ENCODE results near the gene ST7.

DNA sequence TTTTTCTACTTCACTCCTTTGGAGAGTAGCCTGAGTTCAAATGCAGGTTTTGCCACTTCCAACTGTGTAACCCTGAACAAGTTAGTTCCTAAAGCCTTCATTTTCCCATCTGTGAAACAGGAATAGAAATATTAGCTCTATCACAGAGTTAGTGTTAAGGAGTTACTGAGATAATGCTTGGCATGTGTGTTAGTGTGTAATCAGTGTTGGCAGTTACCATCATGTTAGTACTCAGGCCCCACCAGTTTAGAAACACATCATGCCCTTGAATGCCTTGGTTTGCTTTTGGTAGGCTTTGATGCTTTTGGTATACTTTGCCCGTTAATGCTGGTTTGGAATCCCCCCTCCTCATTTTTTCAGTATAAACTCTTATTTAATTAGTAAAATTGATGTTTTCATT is 249.9 kb downstream of the ST7 start:
- TF ChIP-seq POLR2A (IDR thresholded peaks at IDR 0.05; ENCODE audit: low read depth, low read length), result no peak
- TF ChIP-seq EZH2 (IDR thresholded peaks at IDR 0.05; ENCODE audit: borderline replicate concordance, low read depth, low read length, severe bottlenecking), result no peak
- TF ChIP-seq, protein P1, sequence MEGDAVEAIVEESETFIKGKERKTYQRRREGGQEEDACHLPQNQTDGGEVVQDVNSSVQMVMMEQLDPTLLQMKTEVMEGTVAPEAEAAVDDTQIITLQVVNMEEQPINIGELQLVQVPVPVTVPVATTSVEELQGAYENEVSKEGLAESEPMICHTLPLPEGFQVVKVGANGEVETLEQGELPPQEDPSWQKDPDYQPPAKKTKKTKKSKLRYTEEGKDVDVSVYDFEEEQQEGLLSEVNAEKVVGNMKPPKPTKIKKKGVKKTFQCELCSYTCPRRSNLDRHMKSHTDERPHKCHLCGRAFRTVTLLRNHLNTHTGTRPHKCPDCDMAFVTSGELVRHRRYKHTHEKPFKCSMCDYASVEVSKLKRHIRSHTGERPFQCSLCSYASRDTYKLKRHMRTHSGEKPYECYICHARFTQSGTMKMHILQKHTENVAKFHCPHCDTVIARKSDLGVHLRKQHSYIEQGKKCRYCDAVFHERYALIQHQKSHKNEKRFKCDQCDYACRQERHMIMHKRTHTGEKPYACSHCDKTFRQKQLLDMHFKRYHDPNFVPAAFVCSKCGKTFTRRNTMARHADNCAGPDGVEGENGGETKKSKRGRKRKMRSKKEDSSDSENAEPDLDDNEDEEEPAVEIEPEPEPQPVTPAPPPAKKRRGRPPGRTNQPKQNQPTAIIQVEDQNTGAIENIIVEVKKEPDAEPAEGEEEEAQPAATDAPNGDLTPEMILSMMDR (IDR thresholded peaks at IDR 0.05; ENCODE audit: extremely low read depth in 1 of 2, insufficient read depth in 1 of 2, low read depth in 1 of 2, low read length in 2 of 2), result no peak
- no peak for TF ChIP-seq JUN (IDR thresholded peaks at IDR 0.05; ENCODE audit: borderline replicate concordance, insufficient read depth, insufficient read length, low read depth)
- TF ChIP-seq, protein P2, sequence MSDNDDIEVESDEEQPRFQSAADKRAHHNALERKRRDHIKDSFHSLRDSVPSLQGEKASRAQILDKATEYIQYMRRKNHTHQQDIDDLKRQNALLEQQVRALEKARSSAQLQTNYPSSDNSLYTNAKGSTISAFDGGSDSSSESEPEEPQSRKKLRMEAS (IDR thresholded peaks at IDR 0.05; ENCODE audit: insufficient read depth, insufficient read length), result no peak
- TF ChIP-seq MYC (IDR thresholded peaks at IDR 0.05; ENCODE audit: low read depth, low read length), result no peak

Data from endothelial cell of umbilical vein (primary cell).